Epidermal melanocyte (primary cell): ENCODE data around the gene TOP3A.
A peak's percentile ranks its signal among the peaks of the same experiment; 100 is the strongest.

ENCODE experiments used
- DNase-seq: peaks from one replicate; pipeline ENCODE4 v3.0.0; 2011; ENCODE audit warnings: low spot score; ENCODE audit not compliant: insufficient read length

TOP3A gene

DNA sequence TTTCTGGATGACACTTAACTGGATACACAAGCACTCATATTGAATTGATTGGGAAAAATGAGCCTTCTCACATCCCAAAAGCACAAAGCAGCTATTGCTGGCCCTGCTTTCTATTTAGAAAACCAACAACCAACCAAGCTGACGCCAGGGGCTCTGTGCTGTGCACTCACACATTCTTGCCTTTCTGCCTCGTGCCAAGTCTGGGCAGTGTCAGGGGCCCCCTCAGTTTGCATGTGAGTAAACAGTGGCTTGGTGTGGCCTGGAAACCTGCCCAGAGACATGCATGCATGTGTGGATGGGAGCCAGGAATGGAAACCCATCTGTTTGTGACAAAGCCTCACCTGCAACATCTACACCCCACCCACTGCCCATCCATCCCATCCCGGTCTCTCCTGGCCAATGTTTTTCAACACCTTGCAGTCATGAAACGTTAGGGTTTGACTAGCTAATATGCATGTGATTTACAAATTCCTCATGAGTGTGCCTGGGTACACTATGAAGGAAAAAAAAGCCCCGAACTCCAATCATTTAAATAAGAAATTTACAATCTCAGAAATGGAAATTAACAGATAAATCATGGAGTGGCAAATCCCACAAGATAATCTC, 33.9 kb downstream of the TOP3A start:
- DNase-seq = no peak

- no peak for DNase-seq
These were observed 34.5 kb downstream of the TOP3A start for GRCh38 chr17:18280249-18280648.

GRCh38 chr17:18278867-18279266, 35.9 kb downstream of the TOP3A start:
- DNase-seq = no peak

- DNase-seq = no peak
These were observed 37.7 kb downstream of the TOP3A start for GRCh38 chr17:18277076-18277475.

GRCh38 chr17:18270046-18270931, 44.5 kb downstream of the TOP3A start:
- no peak for DNase-seq

- DNase-seq = no peak
These were observed 46.7 kb downstream of the TOP3A start for GRCh38 chr17:18267927-18268711.

DNA sequence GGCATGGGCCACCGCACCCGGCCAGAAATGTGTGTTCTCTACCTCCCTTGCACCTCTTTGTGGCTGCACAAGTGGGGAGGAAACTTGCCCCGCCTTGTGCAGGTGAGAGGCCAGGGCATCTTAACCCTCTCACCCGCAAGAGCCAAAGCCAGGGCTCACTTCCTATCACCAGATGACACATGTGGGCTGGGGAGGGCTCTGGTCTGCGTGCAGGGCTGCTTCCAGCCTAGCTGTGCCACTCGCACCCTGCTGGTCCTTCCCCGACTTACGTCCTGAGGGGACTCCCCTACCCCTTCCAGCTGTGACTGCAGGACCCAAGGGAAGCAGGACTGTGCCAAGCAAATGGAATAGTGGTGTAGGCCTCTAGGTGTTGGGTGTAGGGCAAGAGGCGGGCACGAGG, 47.4 kb downstream of the TOP3A start:
- DNase-seq = no peak

DNA sequence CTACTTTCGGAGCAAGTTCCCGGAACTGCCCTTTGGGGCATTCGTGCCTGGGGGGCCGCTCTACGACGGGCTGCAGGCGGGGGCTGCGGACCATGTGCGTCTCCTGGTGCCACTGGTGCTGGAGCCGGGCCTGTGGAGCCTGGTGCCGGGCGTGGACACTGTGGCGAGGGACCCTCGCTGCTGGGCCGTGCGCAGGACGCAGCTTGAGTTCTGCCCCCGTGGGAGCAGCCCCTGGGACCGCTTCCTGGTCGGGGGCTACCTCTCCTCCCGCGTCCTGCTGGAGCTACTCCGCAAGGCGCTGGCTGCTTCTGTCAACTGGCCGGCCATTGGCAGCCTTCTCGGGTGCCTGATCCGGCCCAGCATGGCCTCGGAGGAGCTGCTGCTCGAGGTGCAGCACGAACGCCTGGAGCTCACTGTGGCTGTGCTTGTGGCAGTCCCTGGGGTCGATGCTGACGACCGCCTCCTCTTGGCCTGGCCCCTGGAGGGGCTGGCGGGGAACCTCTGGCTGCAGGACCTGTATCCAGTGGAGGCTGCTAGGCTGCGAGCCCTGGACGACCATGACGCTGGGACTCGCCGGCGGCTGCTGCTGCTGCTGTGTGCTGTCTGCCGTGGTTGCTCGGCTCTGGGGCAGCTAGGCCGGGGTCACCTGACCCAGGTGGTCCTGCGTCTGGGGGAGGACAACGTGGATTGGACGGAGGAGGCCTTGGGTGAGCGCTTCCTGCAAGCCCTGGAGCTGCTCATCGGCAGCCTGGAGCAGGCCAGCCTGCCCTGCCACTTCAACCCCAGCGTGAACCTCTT, 50.7 kb downstream of the TOP3A start:
- DNase-seq = no peak

- no peak for DNase-seq
These were observed 52.2 kb downstream of the TOP3A start for GRCh38 chr17:18262641-18263040.

DNA sequence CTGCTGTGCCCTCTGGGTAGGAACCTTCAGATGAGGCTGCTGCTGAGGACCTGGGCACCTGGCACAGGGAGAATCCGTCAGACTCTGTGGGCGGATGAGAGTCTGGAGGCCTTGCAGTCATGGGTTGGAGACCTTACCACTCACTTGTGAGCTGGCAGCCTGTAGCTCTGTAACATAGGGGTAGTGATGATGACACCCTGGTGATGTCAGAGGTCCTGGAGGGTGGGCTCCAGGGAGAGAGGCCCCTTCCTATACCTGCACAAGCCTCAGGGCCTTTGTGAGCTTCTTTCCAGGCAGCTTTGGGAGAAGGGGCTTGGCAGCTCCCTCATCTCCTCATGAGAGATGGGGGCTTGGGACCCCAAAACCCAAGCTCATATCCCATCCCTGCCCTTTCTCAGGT, 52.7 kb downstream of the TOP3A start:
- no peak for DNase-seq

- DNase-seq = no peak
These were observed 53.1 kb downstream of the TOP3A start for GRCh38 chr17:18261659-18262058.

- DNase-seq = no peak
These were observed 53.7 kb downstream of the TOP3A start for GRCh38 chr17:18261146-18261515.

DNA sequence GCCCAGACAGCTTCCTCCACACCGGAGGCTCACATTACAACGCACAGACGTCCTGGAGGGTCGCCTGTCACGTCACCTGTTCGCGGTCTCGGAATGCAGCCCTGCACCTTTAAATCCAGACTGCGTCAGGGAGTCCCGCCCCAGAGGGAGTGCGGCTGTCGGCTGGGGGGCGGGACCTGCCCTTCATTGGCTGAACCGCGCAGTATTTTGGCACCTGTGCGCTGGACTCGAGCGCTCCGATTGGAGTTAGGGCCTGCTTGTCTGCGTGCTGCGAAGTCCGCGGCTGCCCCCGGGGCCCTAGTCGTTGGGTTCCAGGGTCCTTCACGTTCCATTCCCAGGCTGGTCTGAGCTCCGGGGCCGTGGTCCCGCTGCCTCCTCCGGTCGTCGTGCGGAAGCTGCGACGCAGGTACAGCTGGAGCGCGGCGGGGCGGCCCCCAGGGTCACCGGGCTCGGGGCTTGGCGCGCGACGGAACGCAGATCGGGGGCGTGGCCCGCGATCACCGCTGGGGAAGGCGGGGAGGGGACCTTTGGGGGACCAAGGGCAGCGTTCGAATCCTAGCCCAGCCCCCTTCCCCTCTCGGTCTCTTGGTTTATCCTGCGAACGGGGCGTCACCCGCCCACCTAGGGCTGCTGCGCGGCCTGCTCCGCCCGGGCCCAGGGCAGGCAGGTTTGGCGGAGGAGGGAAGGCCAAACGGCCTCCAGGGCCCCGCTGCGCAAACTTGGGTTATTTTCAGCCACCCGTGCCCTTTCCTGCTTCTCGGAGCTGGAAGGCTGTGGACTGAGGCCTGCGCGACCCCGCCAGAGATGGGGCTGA, 54.3 kb downstream of the TOP3A start, which contains the start of gene MIEF2:
TSS of gene MIEF2 (plus strand) at position 331 of the 814 bp plus-strand sequence. CDS start 2,059 bp downstream, outside the sequence.
- DNase-seq = peak; percentile 99

DNA sequence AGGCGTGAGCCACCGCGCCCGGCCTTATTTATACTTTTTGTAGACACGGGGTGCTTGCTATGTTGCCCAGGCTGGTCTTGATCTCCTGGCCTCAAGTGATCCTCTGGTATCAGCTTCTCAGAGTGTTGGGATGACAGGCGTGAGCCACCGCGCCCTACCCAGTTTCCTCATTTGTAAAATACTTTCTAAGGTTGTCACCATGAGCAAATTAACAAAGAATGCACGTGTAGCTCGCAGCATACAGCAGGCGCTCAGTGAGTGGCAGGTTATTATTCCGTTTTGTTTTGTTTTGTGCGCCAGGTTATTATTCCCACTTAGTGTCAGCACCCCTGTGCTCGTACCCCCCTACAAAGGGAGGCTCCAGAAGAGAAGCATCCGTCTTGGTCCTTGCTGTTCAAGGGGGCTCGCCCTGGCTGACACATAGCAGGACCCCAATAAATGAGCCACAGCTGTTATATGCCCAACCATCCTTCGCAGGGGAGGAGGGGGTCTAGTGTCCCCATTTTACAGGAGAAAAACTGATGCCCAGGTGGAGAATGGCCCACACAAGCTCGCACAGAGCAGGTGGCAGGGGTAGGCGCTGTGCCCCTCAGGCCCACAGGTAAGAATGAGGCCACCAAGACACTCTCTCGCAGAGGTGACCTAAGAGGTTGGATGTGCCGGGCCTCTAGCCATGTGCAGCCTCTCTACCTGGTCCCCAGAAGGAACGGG, 55.0 kb downstream of the TOP3A start:
- no peak for DNase-seq

DNA sequence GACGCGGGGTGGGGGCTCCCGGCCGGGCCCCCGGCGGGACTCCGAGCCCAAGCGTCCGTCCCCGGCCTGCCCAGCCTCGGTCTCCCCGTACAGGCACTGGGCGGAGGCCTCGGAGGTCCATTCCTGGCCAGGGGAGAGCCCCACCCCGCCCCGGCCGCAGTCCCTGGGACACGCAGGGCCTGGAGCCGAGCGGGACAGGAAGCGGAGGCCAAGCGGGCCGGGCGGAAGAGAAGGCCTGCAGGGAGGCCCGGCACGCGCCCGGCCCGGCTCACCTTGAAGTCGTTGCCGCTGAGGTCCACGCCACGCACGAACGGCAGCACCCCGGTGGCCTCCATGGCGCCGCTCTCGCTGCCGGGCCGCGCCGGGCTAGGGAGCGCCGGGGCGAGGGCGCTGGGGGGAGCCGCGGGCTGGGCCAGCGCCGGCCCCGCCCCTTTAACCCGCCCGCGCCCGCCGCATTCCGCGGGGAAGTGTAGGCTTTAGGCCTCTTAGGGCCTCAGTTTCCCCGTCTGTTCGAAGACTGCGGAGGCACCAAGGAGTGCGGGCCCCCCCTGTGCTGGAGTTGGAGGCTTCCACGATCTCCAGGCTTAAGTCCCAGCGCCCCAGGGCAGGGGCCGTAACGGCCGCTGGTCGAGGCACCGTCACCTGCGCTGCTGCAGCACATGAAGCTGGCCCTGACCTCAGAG, 56.3 kb downstream of the TOP3A start, which contains the start of gene FLII:
TSS of gene FLII (minus strand) at position 383 of the 683 bp plus-strand sequence. CDS start at position 335, 48 bp downstream.
- DNase-seq = peak; percentile 77

GRCh38 chr17:18257982-18258355, 56.8 kb downstream of the TOP3A start:
- DNase-seq = peak; percentile 82

- peak; percentile 57 for DNase-seq
These were observed 57.4 kb downstream of the TOP3A start for GRCh38 chr17:18257268-18257981.

DNA sequence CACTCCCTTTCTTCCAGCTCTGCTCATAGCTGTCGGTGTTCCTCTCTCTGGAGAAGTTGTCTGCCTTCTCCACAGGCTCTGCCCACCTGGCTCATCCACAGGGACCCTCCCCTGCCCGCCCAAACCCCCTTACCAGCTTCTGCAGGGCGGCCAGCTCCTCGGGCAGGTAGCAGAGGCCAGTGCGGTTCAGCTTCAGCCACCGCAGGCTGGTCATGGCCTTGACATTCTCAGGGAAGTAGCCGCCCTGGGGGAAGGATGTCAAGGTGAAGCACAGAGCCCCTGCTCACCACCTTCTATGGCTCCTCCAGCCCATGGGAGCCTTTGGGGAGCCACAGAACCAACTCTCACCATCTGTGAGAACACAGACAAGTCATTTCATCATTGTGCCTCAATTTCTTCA, 58.0 kb downstream of the TOP3A start:
- no peak for DNase-seq
